Right cardiac atrium (tissue), 5 donors: ENCODE results near the gene PRKN. TPM values are rescaled to one million over a fixed set of nuclear protein-coding genes. Genes with fewer than 3 reads are reported as not detected.

Source experiments
- ATAC-seq, 2 donors: fragments of 200-7000 bp; cut with Tn5 transposase; one replicate each; pipeline versions ENCODE4 v1.8.0 to v1.9.1; 2020; ENCODE audit warnings: moderate library complexity in 2 of 2, mild to moderate bottlenecking in 1 of 2
- DNase-seq, 3 donors: peaks; one replicate each; pipeline ENCODE4 v3.0.0-alpha.2; 2020
- H3K27ac ChIP-seq: one replicate; pipeline ENCODE4 v1.5.1; 2013; ENCODE audit warnings: mild to moderate bottlenecking, low read length, control low read depth, moderate library complexity
- H3K27me3 ChIP-seq: one replicate; pipeline ENCODE4 v1.6.1; 2013; ENCODE audit not compliant: control insufficient read depth, insufficient read depth
- H3K4me1 ChIP-seq: one replicate; pipeline ENCODE4 v1.6.1; 2013; ENCODE audit warnings: low read length; ENCODE audit not compliant: control insufficient read depth, insufficient read depth
- H3K4me3 ChIP-seq: one replicate; pipeline ENCODE4 v1.5.1; 2013; ENCODE audit warnings: low read length, control low read depth
- H3K9me3 ChIP-seq: one replicate; pipeline ENCODE4 v1.6.1; 2013; ENCODE audit warnings: low read length; ENCODE audit not compliant: control insufficient read depth
- WGBS: extraction: QIAGEN DNeasy Blood & Tissue Kit; methylation state at CpG from one replicate; pipeline ENCODE4 v1.1.7; 2013; 5-methylcytosine and 5-hydroxymethylcytosine counted together
- intact Hi-C, 4 donors: fragments of 100-400 bp; cut with DNase I; formaldehyde crosslinking; loops; one replicate each; pipeline versions ENCODE4 v1.11.0 to v1.14.0; 2022 to 2023
- polyA plus RNA-seq: library from polyadenylated mRNA; stranded (reverse); fragments of 200-250 nt; gene quantifications from one replicate; pipeline ENCODE4 v1.2.3, GENCODE V29; 2013
- total RNA-seq, 4 donors: library from RNA; stranded (reverse); fragmentation: NEBNext Ultra II Directional; extraction: Animal tissue kit (Norgen Biotek cat#: 25700); gene quantifications; one replicate each; pipeline ENCODE4 v1.2.1, GENCODE V29; 2021
- donor health status: healthy with polysubstance abuse.
- donor health status: DM: no; HTN: yes; CAD: no.
- donor health status: DM: no; HTN: no; CAD: no.
- donor health status: DM: no; HTN: yes; CAD: no; lungs with severe emphysema.
- donor health status: DM: yes; HTN: yes; CAD: no.

The PRKN gene
- total and polyA plus RNA-seq, 5 donors = 9.6 to 33.0 (median 24.8) TPM

GRCh38 chr6:161481786-161482516 is 1245.6 kb downstream of the PRKN start:
- WGBS = 63% methylated on average over 3 of the region's 3 CpGs
- intact Hi-C loops = no loop called here

GRCh38 chr6:161480421-161481155 is 1247.0 kb downstream of the PRKN start:
- no peak overlapping the region for H3K4me3 ChIP-seq
- ATAC-seq (no peak), DNase-seq (no peak)
- H3K27ac ChIP-seq = no peak overlapping the region
- H3K9me3 ChIP-seq = no peaks in the 10 kb centered on the region
- intact Hi-C loops = no loop called here
- WGBS = 86% methylated on average over 12 of the region's 12 CpGs
- H3K27me3 ChIP-seq = no peaks in the 10 kb centered on the region
- peaks cover 4% of the 10 kb centered on the region for H3K4me1 ChIP-seq

More at GRCh38 chr6:161481786-161482516, 1245.6 kb downstream of the PRKN start:
- Histone ChIP-seq H3K9me3 (no peaks in the 10 kb centered on the region), H3K4me3 (no peak overlapping the region), H3K4me1 (peaks cover 4% of the 10 kb centered on the region), H3K27me3 (no peaks in the 10 kb centered on the region), H3K27ac (no peak overlapping the region)
- DNase-seq = no peak
- no peak for ATAC-seq

GRCh38 chr6:161479376-161479775 is 1248.2 kb downstream of the PRKN start:
- ATAC-seq = no peak
- peaks cover 4% of the 10 kb centered on the region for H3K4me1 ChIP-seq
- DNase-seq = no peak
- no peak overlapping the region for H3K27ac ChIP-seq
- no peaks in the 10 kb centered on the region for H3K9me3 ChIP-seq
- 90% methylated on average over 4 of the region's 4 CpGs for WGBS
- H3K27me3 ChIP-seq = no peaks in the 10 kb centered on the region
- H3K4me3 ChIP-seq = no peak overlapping the region
- intact Hi-C loops = no loop called here

GRCh38 chr6:161477876-161478425 is 1249.6 kb downstream of the PRKN start:
- ATAC-seq (no peak), DNase-seq (no peak)
- 92% methylated on average over 7 of the region's 7 CpGs for WGBS
- Histone ChIP-seq H3K27ac (no peak overlapping the region), H3K9me3 (no peaks in the 10 kb centered on the region), H3K4me3 (no peak overlapping the region), H3K27me3 (no peaks in the 10 kb centered on the region), H3K4me1 (peaks cover 2% of the 10 kb centered on the region)
- intact Hi-C loops = no loop called here

- Histone ChIP-seq H3K4me3 (no peak overlapping the region), H3K9me3 (no peaks in the 10 kb centered on the region), H3K27ac (no peak overlapping the region), H3K27me3 (no peaks in the 10 kb centered on the region), H3K4me1 (no peaks in the 10 kb centered on the region)
- 59% methylated on average over 9 of the region's 9 CpGs for WGBS
- ATAC-seq (peak in 1 of 2 donors; percentile 44), DNase-seq (no peak)
- intact Hi-C loops = no loop called here
Measured at GRCh38 chr6:161476711-161477110, 1250.9 kb downstream of the PRKN start.

- no peaks in the 10 kb centered on the region for H3K9me3 ChIP-seq
- WGBS = 56% methylated on average over 2 of the region's 2 CpGs
- no peak for DNase-seq
Measured at GRCh38 chr6:161465403-161465802, 1262.2 kb downstream of the PRKN start.

GRCh38 chr6:161463071-161463470 is 1264.5 kb downstream of the PRKN start:
- ATAC-seq = no peak
- Histone ChIP-seq H3K4me1 (no peaks in the 10 kb centered on the region), H3K27me3 (no peaks in the 10 kb centered on the region), H3K9me3 (no peaks in the 10 kb centered on the region), H3K4me3 (no peak overlapping the region), H3K27ac (no peak overlapping the region)
- intact Hi-C loops = no loop called here
- no peak for DNase-seq
- 64% methylated on average over 2 of the region's 2 CpGs for WGBS

More at GRCh38 chr6:161465403-161465802, 1262.2 kb downstream of the PRKN start:
- Histone ChIP-seq H3K4me1 (no peaks in the 10 kb centered on the region), H3K27ac (no peak overlapping the region), H3K4me3 (no peak overlapping the region), H3K27me3 (no peaks in the 10 kb centered on the region)
- ATAC-seq = no peak
- intact Hi-C loops = no loop called here

GRCh38 chr6:161462148-161462547 is 1265.4 kb downstream of the PRKN start:
- 90% methylated on average over 2 of the region's 2 CpGs for WGBS
- DNase-seq (no peak), ATAC-seq (no peak)

GRCh38 chr6:161459008-161459615 is 1268.5 kb downstream of the PRKN start:
- no peaks in the 10 kb centered on the region for H3K27me3 ChIP-seq
- ATAC-seq = no peak
- intact Hi-C loops = no loop called here
- no peak overlapping the region for H3K4me3 ChIP-seq
- H3K4me1 ChIP-seq = no peaks in the 10 kb centered on the region
- 44% methylated on average over 1 of the region's 1 CpG for WGBS
- no peak for DNase-seq
- H3K9me3 ChIP-seq = no peaks in the 10 kb centered on the region
- no peak overlapping the region for H3K27ac ChIP-seq

More at GRCh38 chr6:161462148-161462547, 1265.4 kb downstream of the PRKN start:
- Histone ChIP-seq H3K4me1 (no peaks in the 10 kb centered on the region), H3K9me3 (no peaks in the 10 kb centered on the region), H3K27me3 (no peaks in the 10 kb centered on the region), H3K4me3 (no peak overlapping the region), H3K27ac (no peak overlapping the region)
- intact Hi-C loops = no loop called here

GRCh38 chr6:161458201-161458951 is 1269.2 kb downstream of the PRKN start:
- Histone ChIP-seq H3K4me3 (no peak overlapping the region), H3K27ac (no peak overlapping the region), H3K9me3 (no peaks in the 10 kb centered on the region), H3K27me3 (no peaks in the 10 kb centered on the region), H3K4me1 (no peaks in the 10 kb centered on the region)
- no peak for ATAC-seq
- intact Hi-C loops = no loop called here
- peak in 1 of 3 donors; percentile 35 for DNase-seq
- 61% methylated on average over 12 of the region's 12 CpGs for WGBS
